IMR-90 (cell line): ENCODE data around the gene OR4P4. TPM values are rescaled to one million over a fixed set of nuclear protein-coding genes. Genes with fewer than 3 reads are reported as not detected.

Experiments
- ATAC-seq: fragments of 200-7000 bp; cut with Tn5 transposase; 2 replicates; pipeline ENCODE4 v1.9.1; 2020; ENCODE audit warnings: low read depth, mild to moderate bottlenecking, moderate library complexity
- BruUV-seq: library from RNA; stranded (reverse); fragments of 400-500 nt; replicated peaks from 2 replicates; lab custom pipeline; 2021; lab: Mats Ljungman, UMichigan
- CTCF ChIA-PET: fragments of 300-600 bp; formaldehyde crosslinking; extraction: SDS; loops from one replicate; lab custom pipeline; 2021; ENCODE audit warnings: antibody characterized with exemption; lab: Yijun Ruan, JAX
- POLR2A ChIA-PET: fragments of 300-600 bp; sonication (Branson Sonifier 250); formaldehyde crosslinking; loops from one replicate; lab custom pipeline; 2022; ENCODE audit warnings: antibody characterized with exemption; ENCODE audit not compliant: unreplicated experiment; lab: Charles Lee
- DNase-seq: peaks from one replicate; pipeline ENCODE4 v3.0.0; 2013
- H2AFZ ChIP-seq: replicated peaks from 2 replicates; pipeline ENCODE3; 2013; ENCODE audit warnings: low read length, mild to moderate bottlenecking; ENCODE audit not compliant: poor library complexity
- H2AK5ac ChIP-seq: 2 replicates; pipeline ENCODE4 v1.6.1; 2013; ENCODE audit warnings: low read depth, low read length, inconsistent platforms
- H2AK9ac ChIP-seq: replicated peaks from 2 replicates; pipeline ENCODE3; 2013; ENCODE audit warnings: mild to moderate bottlenecking, low read depth, low read length, moderate library complexity; ENCODE audit not compliant: poor library complexity
- H2BK120ac ChIP-seq: 2 replicates; pipeline ENCODE4 v1.6.1; 2013; ENCODE audit warnings: low read depth, low read length, inconsistent platforms
- H2BK15ac ChIP-seq: 3 replicates; pipeline ENCODE4 v1.6.1; 2013; ENCODE audit warnings: low read depth, low read length, inconsistent platforms
- H2BK20ac ChIP-seq: 2 replicates; pipeline ENCODE4 v1.6.1; 2013; ENCODE audit warnings: low read depth, mild to moderate bottlenecking, inconsistent platforms, low read length, moderate library complexity
- H2BK5ac ChIP-seq: 2 replicates; pipeline ENCODE4 v1.6.1; 2013; ENCODE audit warnings: mild to moderate bottlenecking, low read depth, low read length, inconsistent platforms; ENCODE audit not compliant: poor library complexity, severe bottlenecking
- H3K14ac ChIP-seq: replicated peaks from 2 replicates; pipeline ENCODE4 v1.6.1; 2013; ENCODE audit warnings: low read depth, low read length, inconsistent platforms
- H3K18ac ChIP-seq: 2 replicates; pipeline ENCODE4 v1.6.1; 2013; ENCODE audit warnings: low read depth, low read length, control low read depth
- H3K23ac ChIP-seq: 2 replicates; pipeline ENCODE4 v1.6.1; 2013; ENCODE audit warnings: low read depth, low read length, inconsistent platforms
- H3K27ac ChIP-seq: 2 replicates; pipeline ENCODE4 v1.5.1; 2013; ENCODE audit warnings: mild to moderate bottlenecking, control low read depth, low read length; ENCODE audit not compliant: insufficient read depth
- H3K27me3 ChIP-seq: 2 replicates; pipeline ENCODE4 v1.6.1; 2013; ENCODE audit warnings: low read length; ENCODE audit not compliant: control insufficient read depth, insufficient read depth
- H3K36me3 ChIP-seq: 2 replicates; pipeline ENCODE4 v1.6.1; 2013; ENCODE audit warnings: low read length, mixed read lengths; ENCODE audit not compliant: control insufficient read depth, insufficient read depth
- H3K4ac ChIP-seq: 2 replicates; pipeline ENCODE4 v1.6.1; 2013; ENCODE audit warnings: low read depth, low read length, inconsistent platforms
- H3K4me1 ChIP-seq: 2 replicates; pipeline ENCODE4 v1.6.1; 2013; ENCODE audit warnings: low read length, mixed read lengths; ENCODE audit not compliant: control insufficient read depth, insufficient read depth
- H3K4me2 ChIP-seq: 2 replicates; pipeline ENCODE4 v1.6.1; 2013; ENCODE audit warnings: low read depth, mild to moderate bottlenecking, control low read depth, low read length, moderate library complexity
- H3K4me3 ChIP-seq: 2 replicates; pipeline ENCODE4 v1.5.1; 2013; ENCODE audit warnings: low read depth, mild to moderate bottlenecking, control low read depth, low read length, moderate library complexity; ENCODE audit not compliant: insufficient read depth
- H3K56ac ChIP-seq: 2 replicates; pipeline ENCODE4 v1.6.1; 2013; ENCODE audit warnings: low read length, inconsistent platforms; ENCODE audit not compliant: insufficient read depth; ENCODE audit errors: extremely low read depth
- H3K79me1 ChIP-seq, 2 experiments: 2 replicates each; pipeline ENCODE4 v1.6.1; 2013; ENCODE audit warnings: low read length in 2 of 2, inconsistent platforms in 1 of 2, low read depth in 1 of 2
- H3K9ac ChIP-seq: 2 replicates; pipeline ENCODE4 v1.6.1; 2013; ENCODE audit warnings: low read depth, low read length, control low read depth
- H3K9me1 ChIP-seq: 2 replicates; pipeline ENCODE4 v1.6.1; 2013; ENCODE audit warnings: low read length, inconsistent platforms; ENCODE audit not compliant: insufficient read depth
- H3K9me3 ChIP-seq: 2 replicates; pipeline ENCODE4 v1.6.1; 2013; ENCODE audit warnings: low read length; ENCODE audit not compliant: control insufficient read depth, insufficient read depth
- H4K20me1 ChIP-seq: 2 replicates; pipeline ENCODE4 v1.6.1; 2013; ENCODE audit warnings: low read length, inconsistent platforms; ENCODE audit not compliant: insufficient read depth
- H4K5ac ChIP-seq: 2 replicates; pipeline ENCODE4 v1.6.1; 2013; ENCODE audit warnings: mild to moderate bottlenecking, low read depth, low read length, control low read depth
- H4K8ac ChIP-seq, 2 experiments: 2 replicates each; pipeline ENCODE4 v1.6.1; 2013; ENCODE audit warnings: low read depth in 2 of 2, low read length in 2 of 2, control low read depth in 1 of 2, inconsistent platforms in 1 of 2
- H4K91ac ChIP-seq: 2 replicates; pipeline ENCODE4 v1.6.1; 2013; ENCODE audit warnings: low read depth, low read length, inconsistent platforms; ENCODE audit not compliant: insufficient read depth
- BHLHE40 ChIP-seq: fragments of 150-350 bp; IDR thresholded peaks from 2 replicates; pipeline ENCODE4 v1.6.1; 2016; ENCODE audit warnings: mild to moderate bottlenecking, low read depth, low read length
- CEBPB ChIP-seq: IDR thresholded peaks from 2 replicates; pipeline ENCODE4 v1.6.1; 2012; ENCODE audit warnings: low read depth, low read length, improper control_type of control experiment
- CHD1 ChIP-seq: IDR thresholded peaks from 2 replicates; pipeline ENCODE4 v1.6.1; 2012; ENCODE audit warnings: low read depth, low read length, improper control_type of control experiment
- CTCF ChIP-seq: conservative IDR thresholded peaks from 2 replicates; pipeline ENCODE4 v1.5.1; 2012; ENCODE audit warnings: mild to moderate bottlenecking, low read depth, low read length, improper control_type of control experiment
- MAZ ChIP-seq: IDR thresholded peaks from 2 replicates; pipeline ENCODE4 v1.6.1; 2012; ENCODE audit warnings: low read depth, mild to moderate bottlenecking, low read length, improper control_type of control experiment, moderate library complexity, borderline replicate concordance
- RAD21 ChIP-seq: IDR thresholded peaks from 2 replicates; pipeline ENCODE4 v1.6.1; 2012; ENCODE audit warnings: low read length, improper control_type of control experiment
- RCOR1 ChIP-seq: IDR thresholded peaks from 2 replicates; pipeline ENCODE4 v1.6.1; 2012; ENCODE audit warnings: mild to moderate bottlenecking, low read length, improper control_type of control experiment; ENCODE audit not compliant: insufficient replicate concordance
- RFX5 ChIP-seq: IDR thresholded peaks from 2 replicates; pipeline ENCODE4 v1.8.0; 2012; ENCODE audit warnings: low read depth, mild to moderate bottlenecking, low read length, moderate library complexity
- SMC3 ChIP-seq: fragments of 150-350 bp; IDR thresholded peaks from 2 replicates; pipeline ENCODE4 v1.6.1; 2016; ENCODE audit warnings: low read depth, mild to moderate bottlenecking, antibody characterized with exemption, low read length, moderate library complexity
- USF2 ChIP-seq: fragments of 150-350 bp; IDR thresholded peaks from 2 replicates; pipeline ENCODE4 v1.6.1; 2017; ENCODE audit warnings: mild to moderate bottlenecking, antibody characterized with exemption, low read length, low read depth
- dilution Hi-C: fragments of 300-500 bp; cut with HindIII; formaldehyde crosslinking; loops from one replicate; pipeline ENCODE4 v1.14.3; 2018; ENCODE audit warnings: low sequenced_read_pairs; ENCODE audit not compliant: unreplicated experiment
- in situ Hi-C: fragments of 300-500 bp; cut with MboI; formaldehyde crosslinking; loops from 3 replicates; pipeline ENCODE4 v1.14.3; 2019; ENCODE audit warnings: low sequenced_read_pairs, inconsistent platforms, mixed read lengths
- intact Hi-C: fragments of 100-400 bp; cut with micrococcal nuclease; formaldehyde crosslinking; loops from 2 replicates; pipeline ENCODE4 v1.10.0; 2022
- polyA plus RNA-seq, 3 experiments: library from polyadenylated mRNA; depleted of rRNA; stranded (reverse); fragments of >200 nt; gene quantifications; 2 replicates each; pipeline ENCODE4 v1.2.3, GENCODE V29; 2012; ENCODE audit warnings: low replicate concordance in 1 of 3
- total RNA-seq: library from RNA; depleted of rRNA; stranded (reverse); fragments of >200 nt; gene quantifications from 2 replicates; pipeline ENCODE4 v1.2.3, GENCODE V29; 2012

OR4P4 gene
- total and polyA plus RNA-seq, 2 of the 4 experiments (the other 2 are of a cell fraction) = not detected

- dilution Hi-C loops = no loop called here
- no peak overlapping the region for H3K14ac ChIP-seq
- intact Hi-C loops = no loop called here
- H4K5ac ChIP-seq = no peak overlapping the region
- no peaks in the 10 kb centered on the region for H3K36me3 ChIP-seq
- H4K20me1 ChIP-seq = no peaks in the 10 kb centered on the region
- no peak overlapping the region for H3K4me2 ChIP-seq
- DNase-seq (no peak), ATAC-seq (no peak)
- no peak overlapping the region for H3K4ac ChIP-seq
- H3K18ac ChIP-seq = no peak overlapping the region
- no peak overlapping the region for H3K4me3 ChIP-seq
- H2BK15ac ChIP-seq = no peak overlapping the region
- H2AK5ac ChIP-seq = no peak overlapping the region
- no peak overlapping the region for H2BK5ac ChIP-seq
- no TSS peak for BruUV-seq
- H3K9me3 ChIP-seq = peaks cover 4% of the 10 kb centered on the region
- TF ChIP-seq SMC3 (no peak), RFX5 (no peak), CTCF (no peak), BHLHE40 (no peak), RAD21 (no peak), MAZ (no peak), CHD1 (no peak), CEBPB (no peak), USF2 (no peak), RCOR1 (no peak)
- in situ Hi-C loops = no loop called here
- H3K27me3 ChIP-seq = no peaks in the 10 kb centered on the region
- no peak overlapping the region for H2BK120ac ChIP-seq
- POLR2A ChIA-PET = no interaction called here
- no peak overlapping the region for H3K9ac ChIP-seq
- no peak overlapping the region for H4K8ac ChIP-seq
- no peak overlapping the region for H4K91ac ChIP-seq
- no peaks in the 10 kb centered on the region for H3K4me1 ChIP-seq
- H3K79me1 ChIP-seq = no peaks in the 10 kb centered on the region
- no peaks in the 10 kb centered on the region for H3K9me1 ChIP-seq
- H2BK20ac ChIP-seq = no peak overlapping the region
- no peak overlapping the region for H2AK9ac ChIP-seq
- no peak overlapping the region for H2AFZ ChIP-seq
- H3K27ac ChIP-seq = no peak overlapping the region
- H3K56ac ChIP-seq = no peak overlapping the region
- CTCF ChIA-PET = no interaction called here
- no peak overlapping the region for H3K23ac ChIP-seq
Observed at GRCh38 chr11:55655096-55655495, 20.2 kb downstream of the OR4P4 start.
